IMR-90 (cell line): ENCODE data around the gene RAD51B. TPM values are rescaled to one million over a fixed set of nuclear protein-coding genes. Genes with fewer than 3 reads are reported as not detected.

Source experiments
- ATAC-seq: fragments of 200-7000 bp; cut with Tn5 transposase; 2 replicates; pipeline ENCODE4 v1.9.1; 2020; ENCODE audit warnings: low read depth, mild to moderate bottlenecking, moderate library complexity
- BruUV-seq: library from RNA; stranded (reverse); fragments of 400-500 nt; replicated peaks from 2 replicates; lab custom pipeline; 2021; lab: Mats Ljungman, UMichigan
- CTCF ChIA-PET: fragments of 300-600 bp; formaldehyde crosslinking; extraction: SDS; loops from one replicate; lab custom pipeline; 2021; ENCODE audit warnings: antibody characterized with exemption; lab: Yijun Ruan, JAX
- POLR2A ChIA-PET: fragments of 300-600 bp; sonication (Branson Sonifier 250); formaldehyde crosslinking; loops from one replicate; lab custom pipeline; 2022; ENCODE audit warnings: antibody characterized with exemption; ENCODE audit not compliant: unreplicated experiment; lab: Charles Lee
- DNase-seq: peaks from one replicate; pipeline ENCODE4 v3.0.0; 2013
- H2AFZ ChIP-seq: replicated peaks from 2 replicates; pipeline ENCODE3; 2013; ENCODE audit warnings: low read length, mild to moderate bottlenecking; ENCODE audit not compliant: poor library complexity
- H2AK5ac ChIP-seq: 2 replicates; pipeline ENCODE4 v1.6.1; 2013; ENCODE audit warnings: low read depth, low read length, inconsistent platforms
- H2AK9ac ChIP-seq: replicated peaks from 2 replicates; pipeline ENCODE3; 2013; ENCODE audit warnings: mild to moderate bottlenecking, low read depth, low read length, moderate library complexity; ENCODE audit not compliant: poor library complexity
- H2BK120ac ChIP-seq: 2 replicates; pipeline ENCODE4 v1.6.1; 2013; ENCODE audit warnings: low read depth, low read length, inconsistent platforms
- H2BK15ac ChIP-seq: 3 replicates; pipeline ENCODE4 v1.6.1; 2013; ENCODE audit warnings: low read depth, low read length, inconsistent platforms
- H2BK20ac ChIP-seq: 2 replicates; pipeline ENCODE4 v1.6.1; 2013; ENCODE audit warnings: low read depth, mild to moderate bottlenecking, inconsistent platforms, low read length, moderate library complexity
- H2BK5ac ChIP-seq: 2 replicates; pipeline ENCODE4 v1.6.1; 2013; ENCODE audit warnings: mild to moderate bottlenecking, low read depth, low read length, inconsistent platforms; ENCODE audit not compliant: poor library complexity, severe bottlenecking
- H3K14ac ChIP-seq: replicated peaks from 2 replicates; pipeline ENCODE4 v1.6.1; 2013; ENCODE audit warnings: low read depth, low read length, inconsistent platforms
- H3K18ac ChIP-seq: 2 replicates; pipeline ENCODE4 v1.6.1; 2013; ENCODE audit warnings: low read depth, low read length, control low read depth
- H3K23ac ChIP-seq: 2 replicates; pipeline ENCODE4 v1.6.1; 2013; ENCODE audit warnings: low read depth, low read length, inconsistent platforms
- H3K27ac ChIP-seq: 2 replicates; pipeline ENCODE4 v1.5.1; 2013; ENCODE audit warnings: mild to moderate bottlenecking, control low read depth, low read length; ENCODE audit not compliant: insufficient read depth
- H3K27me3 ChIP-seq: 2 replicates; pipeline ENCODE4 v1.6.1; 2013; ENCODE audit warnings: low read length; ENCODE audit not compliant: control insufficient read depth, insufficient read depth
- H3K36me3 ChIP-seq: 2 replicates; pipeline ENCODE4 v1.6.1; 2013; ENCODE audit warnings: low read length, mixed read lengths; ENCODE audit not compliant: control insufficient read depth, insufficient read depth
- H3K4ac ChIP-seq: 2 replicates; pipeline ENCODE4 v1.6.1; 2013; ENCODE audit warnings: low read depth, low read length, inconsistent platforms
- H3K4me1 ChIP-seq: 2 replicates; pipeline ENCODE4 v1.6.1; 2013; ENCODE audit warnings: low read length, mixed read lengths; ENCODE audit not compliant: control insufficient read depth, insufficient read depth
- H3K4me2 ChIP-seq: 2 replicates; pipeline ENCODE4 v1.6.1; 2013; ENCODE audit warnings: low read depth, mild to moderate bottlenecking, control low read depth, low read length, moderate library complexity
- H3K4me3 ChIP-seq: 2 replicates; pipeline ENCODE4 v1.5.1; 2013; ENCODE audit warnings: low read depth, mild to moderate bottlenecking, control low read depth, low read length, moderate library complexity; ENCODE audit not compliant: insufficient read depth
- H3K56ac ChIP-seq: 2 replicates; pipeline ENCODE4 v1.6.1; 2013; ENCODE audit warnings: low read length, inconsistent platforms; ENCODE audit not compliant: insufficient read depth; ENCODE audit errors: extremely low read depth
- H3K79me1 ChIP-seq, 2 experiments: 2 replicates each; pipeline ENCODE4 v1.6.1; 2013; ENCODE audit warnings: low read length in 2 of 2, inconsistent platforms in 1 of 2, low read depth in 1 of 2
- H3K9ac ChIP-seq: 2 replicates; pipeline ENCODE4 v1.6.1; 2013; ENCODE audit warnings: low read depth, low read length, control low read depth
- H3K9me1 ChIP-seq: 2 replicates; pipeline ENCODE4 v1.6.1; 2013; ENCODE audit warnings: low read length, inconsistent platforms; ENCODE audit not compliant: insufficient read depth
- H3K9me3 ChIP-seq: 2 replicates; pipeline ENCODE4 v1.6.1; 2013; ENCODE audit warnings: low read length; ENCODE audit not compliant: control insufficient read depth, insufficient read depth
- H4K20me1 ChIP-seq: 2 replicates; pipeline ENCODE4 v1.6.1; 2013; ENCODE audit warnings: low read length, inconsistent platforms; ENCODE audit not compliant: insufficient read depth
- H4K5ac ChIP-seq: 2 replicates; pipeline ENCODE4 v1.6.1; 2013; ENCODE audit warnings: mild to moderate bottlenecking, low read depth, low read length, control low read depth
- H4K8ac ChIP-seq, 2 experiments: 2 replicates each; pipeline ENCODE4 v1.6.1; 2013; ENCODE audit warnings: low read depth in 2 of 2, low read length in 2 of 2, control low read depth in 1 of 2, inconsistent platforms in 1 of 2
- H4K91ac ChIP-seq: 2 replicates; pipeline ENCODE4 v1.6.1; 2013; ENCODE audit warnings: low read depth, low read length, inconsistent platforms; ENCODE audit not compliant: insufficient read depth
- BHLHE40 ChIP-seq: fragments of 150-350 bp; IDR thresholded peaks from 2 replicates; pipeline ENCODE4 v1.6.1; 2016; ENCODE audit warnings: mild to moderate bottlenecking, low read depth, low read length
- CEBPB ChIP-seq: IDR thresholded peaks from 2 replicates; pipeline ENCODE4 v1.6.1; 2012; ENCODE audit warnings: low read depth, low read length, improper control_type of control experiment
- CHD1 ChIP-seq: IDR thresholded peaks from 2 replicates; pipeline ENCODE4 v1.6.1; 2012; ENCODE audit warnings: low read depth, low read length, improper control_type of control experiment
- CTCF ChIP-seq: conservative IDR thresholded peaks from 2 replicates; pipeline ENCODE4 v1.5.1; 2012; ENCODE audit warnings: mild to moderate bottlenecking, low read depth, low read length, improper control_type of control experiment
- ELK1 ChIP-seq: fragments of 150-350 bp; IDR thresholded peaks from 2 replicates; pipeline ENCODE4 v1.6.1; 2016; ENCODE audit warnings: low read depth, mild to moderate bottlenecking, low read length, moderate library complexity, borderline replicate concordance
- FOS ChIP-seq: fragments of 150-350 bp; IDR thresholded peaks from 2 replicates; pipeline ENCODE4 v1.6.1; 2016; ENCODE audit warnings: low read depth, low read length
- MAFK ChIP-seq: IDR thresholded peaks from 2 replicates; pipeline ENCODE4 v1.6.1; 2012; ENCODE audit warnings: low read depth, low read length, improper control_type of control experiment
- MAZ ChIP-seq: IDR thresholded peaks from 2 replicates; pipeline ENCODE4 v1.6.1; 2012; ENCODE audit warnings: low read depth, mild to moderate bottlenecking, low read length, improper control_type of control experiment, moderate library complexity, borderline replicate concordance
- MXI1 ChIP-seq: IDR thresholded peaks from 2 replicates; pipeline ENCODE4 v1.6.1; 2012; ENCODE audit warnings: low read depth, mild to moderate bottlenecking, low read length, moderate library complexity, borderline replicate concordance
- NFE2L2 ChIP-seq: fragments of 150-350 bp; IDR thresholded peaks from 2 replicates; pipeline ENCODE4 v1.6.1; 2016; ENCODE audit warnings: low read depth, mild to moderate bottlenecking, low read length
- POLR2A ChIP-seq: IDR thresholded peaks from 2 replicates; pipeline ENCODE4 v1.6.1; 2012; ENCODE audit warnings: mild to moderate bottlenecking, low read depth, low read length
- RAD21 ChIP-seq: IDR thresholded peaks from 2 replicates; pipeline ENCODE4 v1.6.1; 2012; ENCODE audit warnings: low read length, improper control_type of control experiment
- RCOR1 ChIP-seq: IDR thresholded peaks from 2 replicates; pipeline ENCODE4 v1.6.1; 2012; ENCODE audit warnings: mild to moderate bottlenecking, low read length, improper control_type of control experiment; ENCODE audit not compliant: insufficient replicate concordance
- RFX5 ChIP-seq: IDR thresholded peaks from 2 replicates; pipeline ENCODE4 v1.8.0; 2012; ENCODE audit warnings: low read depth, mild to moderate bottlenecking, low read length, moderate library complexity
- SMC3 ChIP-seq: fragments of 150-350 bp; IDR thresholded peaks from 2 replicates; pipeline ENCODE4 v1.6.1; 2016; ENCODE audit warnings: low read depth, mild to moderate bottlenecking, antibody characterized with exemption, low read length, moderate library complexity
- USF2 ChIP-seq: fragments of 150-350 bp; IDR thresholded peaks from 2 replicates; pipeline ENCODE4 v1.6.1; 2017; ENCODE audit warnings: mild to moderate bottlenecking, antibody characterized with exemption, low read length, low read depth
- WGBS, 2 experiments: methylation state at CpG; one replicate each; pipeline versions ENCODE4 v1.1.5 to v1.1.7; 2013; ENCODE audit warnings: missing lambda C conversion rate in 2 of 2; ENCODE audit not compliant: insufficient read length in 1 of 2; ENCODE audit errors: extremely low coverage in 2 of 2; 5-methylcytosine and 5-hydroxymethylcytosine counted together
- dilution Hi-C: fragments of 300-500 bp; cut with HindIII; formaldehyde crosslinking; loops from one replicate; pipeline ENCODE4 v1.14.3; 2018; ENCODE audit warnings: low sequenced_read_pairs; ENCODE audit not compliant: unreplicated experiment
- in situ Hi-C: fragments of 300-500 bp; cut with MboI; formaldehyde crosslinking; loops from 3 replicates; pipeline ENCODE4 v1.14.3; 2019; ENCODE audit warnings: low sequenced_read_pairs, inconsistent platforms, mixed read lengths
- intact Hi-C: fragments of 100-400 bp; cut with micrococcal nuclease; formaldehyde crosslinking; loops from 2 replicates; pipeline ENCODE4 v1.10.0; 2022
- polyA plus RNA-seq, 3 experiments: library from polyadenylated mRNA; depleted of rRNA; stranded (reverse); fragments of >200 nt; gene quantifications; 2 replicates each; pipeline ENCODE4 v1.2.3, GENCODE V29; 2012; ENCODE audit warnings: low replicate concordance in 1 of 3
- total RNA-seq: library from RNA; depleted of rRNA; stranded (reverse); fragments of >200 nt; gene quantifications from 2 replicates; pipeline ENCODE4 v1.2.3, GENCODE V29; 2012

The RAD51B gene
- total and polyA plus RNA-seq, 2 of the 4 experiments (the other 2 are of a cell fraction): 5.1 to 18.8 TPM

GRCh38 chr14:68744613-68745012 lies 925.0 kb downstream of the RAD51B start:
- H3K27me3 ChIP-seq: peaks cover 3% of the 10 kb centered on the region; the same call in 1 of the 2 replicates
- intact Hi-C loops (no loop called here), in situ Hi-C loops (no loop called here), dilution Hi-C loops (no loop called here)
- H3K4me1 ChIP-seq: no peaks in the 10 kb centered on the region
- H3K9me1 ChIP-seq: no peaks in the 10 kb centered on the region
- H4K5ac ChIP-seq: no peak overlapping the region
- TF ChIP-seq FOS (no peak), POLR2A (no peak), MXI1 (no peak), CHD1 (no peak), BHLHE40 (no peak), RFX5 (no peak), MAFK (no peak), RAD21 (no peak), NFE2L2 (no peak), MAZ (no peak), ELK1 (no peak), RCOR1 (no peak), SMC3 (no peak), CTCF (no peak), CEBPB (no peak), USF2 (no peak)
- ChIA-PET POLR2A (no interaction called here), CTCF (interaction anchor here (0.6 kb wide), 1 partner anchor 376 kb away, joined by 3 read pairs; no protein-coding TSS in a partner anchor)
- no peak overlapping the region for H3K27ac ChIP-seq
- no peak overlapping the region for H3K14ac ChIP-seq
- no peak overlapping the region for H3K4ac ChIP-seq
- H3K4me2 ChIP-seq: no peak overlapping the region
- WGBS, 2 experiments: 100% methylated on average over 3 of the region's 12 CpGs; no CpG with 5 or more reads in 1 of the 2 experiments
- no peak overlapping the region for H2AK5ac ChIP-seq
- H2AFZ ChIP-seq: no peak overlapping the region
- H4K8ac ChIP-seq: no peak overlapping the region
- H2BK20ac ChIP-seq: no peak overlapping the region
- DNase-seq (no peak), ATAC-seq (no peak)
- no peaks in the 10 kb centered on the region for H4K20me1 ChIP-seq
- H3K9me3 ChIP-seq: peaks cover 3% of the 10 kb centered on the region; the same call in 1 of the 2 replicates
- no peak overlapping the region for H3K56ac ChIP-seq
- H3K4me3 ChIP-seq: no peak overlapping the region
- BruUV-seq: no TSS peak
- H3K36me3 ChIP-seq: no peaks in the 10 kb centered on the region
- H2BK120ac ChIP-seq: no peak overlapping the region
- no peak overlapping the region for H4K91ac ChIP-seq
- no peak overlapping the region for H2BK5ac ChIP-seq
- no peak overlapping the region for H3K23ac ChIP-seq
- H2AK9ac ChIP-seq: no peak overlapping the region
- no peaks in the 10 kb centered on the region for H3K79me1 ChIP-seq
- H3K9ac ChIP-seq: no peak overlapping the region
- no peak overlapping the region for H3K18ac ChIP-seq
- H2BK15ac ChIP-seq: no peak overlapping the region
